Mesendoderm (in vitro differentiated cells): ENCODE measurements around the gene NAA16.

ENCODE experiments used
- DNase-seq: peaks from one replicate; pipeline ENCODE4 v3.0.0; 2013
- H2AK5ac ChIP-seq: 2 replicates; pipeline ENCODE4 v1.6.1; 2013; ENCODE audit warnings: low read length, inconsistent platforms
- H2BK120ac ChIP-seq: 2 replicates; pipeline ENCODE4 v1.6.1; 2013; ENCODE audit warnings: low read depth, mild to moderate bottlenecking, low read length, moderate library complexity, mixed read lengths
- H2BK15ac ChIP-seq: replicated peaks from 2 replicates; pipeline ENCODE4 v1.6.1; 2013; ENCODE audit warnings: low read depth, mild to moderate bottlenecking, moderate library complexity
- H2BK5ac ChIP-seq: 2 replicates; pipeline ENCODE4 v1.6.1; 2013; ENCODE audit warnings: low read length, inconsistent platforms
- H3K18ac ChIP-seq: 2 replicates; pipeline ENCODE4 v1.6.1; 2013; ENCODE audit warnings: mild to moderate bottlenecking, low read length, mixed read lengths
- H3K23ac ChIP-seq: one replicate; pipeline ENCODE4 v1.6.1; 2013; ENCODE audit warnings: low read length
- H3K27ac ChIP-seq: 2 replicates; pipeline ENCODE4 v1.5.1; 2013; ENCODE audit warnings: low read depth, mild to moderate bottlenecking, inconsistent platforms, low read length, moderate library complexity
- H3K27me3 ChIP-seq: 2 replicates; pipeline ENCODE4 v1.6.1; 2013; ENCODE audit warnings: low read length, control low read depth, mild to moderate bottlenecking, inconsistent platforms; ENCODE audit not compliant: insufficient read depth, poor library complexity
- H3K36me3 ChIP-seq: 2 replicates; pipeline ENCODE4 v1.6.1; 2013; ENCODE audit warnings: low read length, inconsistent platforms; ENCODE audit not compliant: control insufficient read depth, insufficient read depth
- H3K4ac ChIP-seq: one replicate; pipeline ENCODE4 v1.6.1; 2013; ENCODE audit warnings: low read depth, mild to moderate bottlenecking, low read length, moderate library complexity
- H3K4me1 ChIP-seq: 2 replicates; pipeline ENCODE4 v1.6.1; 2013; ENCODE audit warnings: low read depth, low read length, inconsistent platforms; ENCODE audit not compliant: control insufficient read depth
- H3K4me2 ChIP-seq: 2 replicates; pipeline ENCODE4 v1.6.1; 2013; ENCODE audit warnings: low read length
- H3K4me3 ChIP-seq: 2 replicates; pipeline ENCODE4 v1.5.1; 2013; ENCODE audit warnings: mild to moderate bottlenecking, low read length
- H3K56ac ChIP-seq: one replicate; pipeline ENCODE4 v1.6.1; 2013; ENCODE audit warnings: low read length
- H3K79me1 ChIP-seq: 2 replicates; pipeline ENCODE4 v1.6.1; 2013; ENCODE audit warnings: low read length, inconsistent platforms
- H3K79me2 ChIP-seq: 2 replicates; pipeline ENCODE4 v1.6.1; 2013; ENCODE audit warnings: mild to moderate bottlenecking, low read length; ENCODE audit not compliant: control insufficient read depth, insufficient read depth
- H3K9ac ChIP-seq: 2 replicates; pipeline ENCODE4 v1.6.1; 2013; ENCODE audit warnings: low read length, inconsistent platforms
- H4K5ac ChIP-seq: one replicate; pipeline ENCODE4 v1.6.1; 2013; ENCODE audit warnings: low read length
- H4K8ac ChIP-seq: one replicate; pipeline ENCODE4 v1.6.1; 2013; ENCODE audit warnings: low read depth, mild to moderate bottlenecking, control low read depth, low read length, moderate library complexity
- WGBS: extraction: QIAGEN DNeasy Blood & Tissue Kit; methylation state at CpG from one replicate; pipeline ENCODE4 v1.1.7; 2013; ENCODE audit warnings: low lambda C conversion rate, missing lambda C conversion rate; ENCODE audit not compliant: insufficient coverage; ENCODE audit errors: extremely low coverage; 5-methylcytosine and 5-hydroxymethylcytosine counted together

The NAA16 gene

DNA sequence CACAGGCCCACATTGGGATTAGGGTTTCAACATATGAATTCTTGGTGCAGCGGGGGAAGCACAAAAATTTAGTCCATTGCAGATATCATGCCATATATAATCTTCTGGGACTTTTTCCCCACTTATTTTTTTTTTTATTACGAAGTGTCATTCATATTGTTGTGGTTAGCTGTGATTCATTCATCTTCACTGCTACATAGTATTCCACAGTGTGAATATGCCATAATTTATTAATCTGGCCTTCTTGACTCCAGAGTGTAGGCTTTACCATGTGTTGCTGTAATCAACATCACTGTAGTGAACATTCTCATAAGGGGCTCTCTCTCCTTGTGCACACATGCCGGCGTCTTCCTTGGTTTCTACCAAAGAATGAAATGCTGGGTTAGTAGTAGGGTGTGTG is 92.9 kb downstream of the NAA16 start:
- H4K8ac ChIP-seq, result no peak overlapping the region
- no peaks in the 10 kb centered on the region for H3K27me3 ChIP-seq
- H2BK5ac ChIP-seq, result no peak overlapping the region
- no peak overlapping the region for H3K9ac ChIP-seq
- no peaks in the 10 kb centered on the region for H3K79me1 ChIP-seq
- H3K27ac ChIP-seq, result no peak overlapping the region
- H3K4ac ChIP-seq, result no peak overlapping the region
- H3K4me1 ChIP-seq, result no peaks in the 10 kb centered on the region
- H3K23ac ChIP-seq, result no peak overlapping the region
- H3K79me2 ChIP-seq, result no peaks in the 10 kb centered on the region
- no peak overlapping the region for H2BK120ac ChIP-seq
- no peak overlapping the region for H2BK15ac ChIP-seq
- no peak overlapping the region for H3K56ac ChIP-seq
- no peak overlapping the region for H2AK5ac ChIP-seq
- H4K5ac ChIP-seq, result no peak overlapping the region
- H3K36me3 ChIP-seq, result no peaks in the 10 kb centered on the region
- no peak overlapping the region for H3K18ac ChIP-seq
- no peak overlapping the region for H3K4me3 ChIP-seq
- no CpG with 5 or more reads among the region's 4 CpGs for WGBS
- DNase-seq, result no peak
- no peak overlapping the region for H3K4me2 ChIP-seq

DNA sequence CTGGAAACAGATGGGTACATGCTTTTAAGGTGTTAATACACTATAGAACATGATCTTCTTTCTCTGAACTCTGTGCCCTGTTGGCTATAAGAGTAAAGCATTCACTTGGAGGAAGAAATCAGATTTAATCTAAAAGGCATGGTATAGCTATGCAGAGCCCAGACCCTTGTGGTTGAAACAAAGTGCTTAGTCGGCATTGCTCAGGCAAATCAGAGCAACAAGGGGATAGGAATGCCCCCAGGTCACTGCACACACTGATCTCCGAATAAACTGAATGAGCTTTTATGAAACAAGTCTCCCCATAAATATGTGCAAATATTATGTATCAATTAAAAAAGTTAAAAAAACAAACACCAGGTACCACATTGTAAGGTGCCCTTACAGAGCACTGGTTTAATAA is 94.3 kb downstream of the NAA16 start:
- WGBS, result no CpG with 5 or more reads among the region's 2 CpGs
- Histone ChIP-seq H3K79me1 (no peaks in the 10 kb centered on the region), H3K27ac (no peak overlapping the region), H3K4me3 (no peak overlapping the region), H3K79me2 (no peaks in the 10 kb centered on the region), H3K4me2 (no peak overlapping the region), H3K18ac (no peak overlapping the region), H2BK15ac (no peak overlapping the region), H2BK5ac (no peak overlapping the region), H3K27me3 (no peaks in the 10 kb centered on the region), H3K23ac (no peak overlapping the region), H3K4me1 (no peaks in the 10 kb centered on the region), H4K8ac (no peak overlapping the region), H2AK5ac (no peak overlapping the region), H4K5ac (no peak overlapping the region), H2BK120ac (no peak overlapping the region), H3K4ac (no peak overlapping the region), H3K56ac (no peak overlapping the region), H3K36me3 (no peaks in the 10 kb centered on the region), H3K9ac (no peak overlapping the region)
- DNase-seq, result no peak

DNA sequence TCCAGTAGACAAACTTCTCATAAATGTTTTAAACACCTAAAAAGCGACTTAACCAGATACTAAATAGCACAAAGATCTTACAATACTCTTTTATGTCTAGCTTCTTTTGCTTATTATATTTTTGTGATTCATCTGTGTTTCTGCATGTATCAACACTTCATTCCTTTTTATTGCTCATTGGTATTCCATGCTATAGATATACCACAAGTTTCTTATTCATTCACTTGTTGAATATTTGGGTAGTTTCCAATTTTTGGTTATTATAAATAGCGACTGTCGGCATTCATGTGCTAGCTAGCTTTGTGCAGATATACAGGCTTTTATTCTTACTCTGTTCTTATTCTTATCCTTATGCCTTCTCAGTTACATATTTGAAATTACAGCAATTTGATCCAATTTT is 96.3 kb downstream of the NAA16 start:
- no peak overlapping the region for H3K9ac ChIP-seq
- no peak overlapping the region for H2AK5ac ChIP-seq
- H3K27ac ChIP-seq, result no peak overlapping the region
- H3K79me2 ChIP-seq, result no peaks in the 10 kb centered on the region
- no peak overlapping the region for H3K18ac ChIP-seq
- no peak overlapping the region for H3K4ac ChIP-seq
- no peaks in the 10 kb centered on the region for H3K79me1 ChIP-seq
- H3K56ac ChIP-seq, result no peak overlapping the region
- H3K4me2 ChIP-seq, result no peak overlapping the region
- no peaks in the 10 kb centered on the region for H3K27me3 ChIP-seq
- no peak overlapping the region for H4K5ac ChIP-seq
- no peak overlapping the region for H3K4me3 ChIP-seq
- H3K36me3 ChIP-seq, result no peaks in the 10 kb centered on the region
- H2BK5ac ChIP-seq, result no peak overlapping the region
- H3K23ac ChIP-seq, result no peak overlapping the region
- DNase-seq, result no peak
- H4K8ac ChIP-seq, result no peak overlapping the region
- WGBS, result no CpG with 5 or more reads among the region's 3 CpGs
- H2BK120ac ChIP-seq, result no peak overlapping the region
- no peak overlapping the region for H2BK15ac ChIP-seq
- H3K4me1 ChIP-seq, result no peaks in the 10 kb centered on the region

DNA sequence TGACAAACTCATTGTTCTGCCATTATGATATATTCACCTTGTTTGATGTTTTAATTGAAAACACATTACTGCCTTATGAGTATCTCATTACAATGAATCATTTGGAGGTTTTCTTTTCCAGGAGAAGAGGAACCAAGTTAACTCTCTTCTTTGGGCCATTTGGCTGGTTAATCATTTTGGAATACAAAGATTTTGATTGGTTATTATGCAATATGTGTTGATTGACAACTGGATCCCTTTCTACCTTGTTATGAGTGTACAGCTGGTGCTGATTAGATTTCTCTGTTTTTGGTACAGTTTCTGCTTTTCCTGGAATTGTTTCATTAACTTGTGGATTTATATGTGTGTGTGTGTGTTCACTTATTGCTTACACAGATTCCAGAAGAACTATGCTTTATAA is 97.1 kb downstream of the NAA16 start:
- H3K36me3 ChIP-seq, result no peaks in the 10 kb centered on the region

DNA sequence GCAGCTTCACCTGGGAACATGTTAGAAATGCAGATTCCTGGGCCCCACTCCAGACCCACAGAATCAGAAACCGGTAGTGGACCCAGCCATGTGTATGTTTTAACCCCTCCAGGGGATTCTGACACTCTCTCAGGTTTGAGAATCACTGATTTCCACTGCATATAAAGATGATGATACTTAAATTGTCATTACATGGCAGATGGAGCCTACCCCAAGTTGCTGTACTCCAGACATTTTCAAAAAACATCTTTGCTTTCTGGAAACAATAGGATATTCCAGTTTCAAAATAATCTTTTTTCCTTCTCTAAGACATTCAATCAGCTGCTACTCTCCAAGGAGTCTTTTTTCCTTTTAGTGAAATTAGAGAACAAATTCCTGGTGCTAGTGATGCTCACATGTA is 97.7 kb downstream of the NAA16 start:
- no peak overlapping the region for H2BK120ac ChIP-seq
- no peak overlapping the region for H3K18ac ChIP-seq
- no peak overlapping the region for H4K8ac ChIP-seq
- H3K56ac ChIP-seq, result no peak overlapping the region
- H2BK15ac ChIP-seq, result no peak overlapping the region
- H3K4me2 ChIP-seq, result no peak overlapping the region
- no peak overlapping the region for H3K23ac ChIP-seq
- no CpG with 5 or more reads among the region's 1 CpG for WGBS
- no peak overlapping the region for H3K4ac ChIP-seq
- DNase-seq, result no peak
- H3K4me1 ChIP-seq, result no peaks in the 10 kb centered on the region
- H2BK5ac ChIP-seq, result no peak overlapping the region
- no peak overlapping the region for H3K27ac ChIP-seq
- H3K9ac ChIP-seq, result no peak overlapping the region
- no peaks in the 10 kb centered on the region for H3K79me2 ChIP-seq
- no peaks in the 10 kb centered on the region for H3K27me3 ChIP-seq
- H3K79me1 ChIP-seq, result no peaks in the 10 kb centered on the region
- no peak overlapping the region for H4K5ac ChIP-seq
- no peak overlapping the region for H3K4me3 ChIP-seq
- no peak overlapping the region for H2AK5ac ChIP-seq
- H3K36me3 ChIP-seq, result no peaks in the 10 kb centered on the region

More for the DNA sequence above, 97.1 kb downstream of the NAA16 start:
- H3K4me1 ChIP-seq, result no peaks in the 10 kb centered on the region
- no peak overlapping the region for H3K18ac ChIP-seq
- no peak overlapping the region for H2BK120ac ChIP-seq
- H3K27ac ChIP-seq, result no peak overlapping the region
- H4K5ac ChIP-seq, result no peak overlapping the region
- no peaks in the 10 kb centered on the region for H3K27me3 ChIP-seq
- H3K4me2 ChIP-seq, result no peak overlapping the region
- no peak for DNase-seq
- no peak overlapping the region for H2BK15ac ChIP-seq
- no peak overlapping the region for H2BK5ac ChIP-seq
- H3K56ac ChIP-seq, result no peak overlapping the region
- no peak overlapping the region for H3K4ac ChIP-seq
- H3K4me3 ChIP-seq, result no peak overlapping the region
- H3K79me2 ChIP-seq, result no peaks in the 10 kb centered on the region
- H3K79me1 ChIP-seq, result no peaks in the 10 kb centered on the region
- no peak overlapping the region for H4K8ac ChIP-seq
- H2AK5ac ChIP-seq, result no peak overlapping the region
- no peak overlapping the region for H3K9ac ChIP-seq
- H3K23ac ChIP-seq, result no peak overlapping the region

DNA sequence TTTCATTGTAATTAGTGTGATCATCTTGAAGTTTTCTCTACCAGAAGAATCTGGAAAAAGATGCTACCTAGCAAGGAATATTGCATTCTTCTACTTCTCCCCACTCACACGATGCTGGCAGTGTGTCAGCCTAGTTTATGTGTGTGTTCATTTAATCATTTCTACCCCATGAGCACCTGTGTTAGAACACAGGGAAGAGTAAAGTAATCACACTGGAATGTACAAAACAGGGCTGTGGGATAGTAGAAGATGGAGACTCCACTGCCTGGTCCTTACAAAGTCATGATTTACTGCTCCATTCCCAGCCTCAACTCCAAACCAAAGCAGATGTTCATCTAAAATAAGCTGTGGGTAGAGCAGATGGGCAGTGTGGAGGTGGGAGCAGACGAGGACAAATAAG is 98.5 kb downstream of the NAA16 start:
- Histone ChIP-seq H3K4me2 (no peak overlapping the region), H2BK120ac (no peak overlapping the region), H3K56ac (no peak overlapping the region), H3K36me3 (no peaks in the 10 kb centered on the region), H3K4me1 (no peaks in the 10 kb centered on the region), H3K9ac (no peak overlapping the region), H2AK5ac (no peak overlapping the region), H3K18ac (no peak overlapping the region), H4K5ac (no peak overlapping the region), H3K23ac (no peak overlapping the region), H2BK15ac (no peak overlapping the region), H3K27me3 (no peaks in the 10 kb centered on the region), H2BK5ac (no peak overlapping the region), H3K79me2 (no peaks in the 10 kb centered on the region), H3K4me3 (no peak overlapping the region), H3K79me1 (no peaks in the 10 kb centered on the region), H3K27ac (no peak overlapping the region), H3K4ac (no peak overlapping the region), H4K8ac (no peak overlapping the region)
- no CpG with 5 or more reads among the region's 2 CpGs for WGBS
- DNase-seq, result no peak
